GM21619 (cell line): Measurements from ENCODE around the gene FAM174A.

Experiments used
- ATAC-seq: cut with Tn5 transposase; IDR thresholded peaks from one replicate; pipeline ENCODE4 v1.9.1; 2021; ENCODE audit not compliant: unreplicated experiment

The FAM174A gene

GRCh38 chr5:100535060-100536005 is at the start of gene FAM174A:
Gene FAM174A, plus strand, starts transcription at chr5:100535374. Its CDS starts 157 bp downstream, at chr5:100535531.
- ATAC-seq = peak; percentile 96

DNA sequence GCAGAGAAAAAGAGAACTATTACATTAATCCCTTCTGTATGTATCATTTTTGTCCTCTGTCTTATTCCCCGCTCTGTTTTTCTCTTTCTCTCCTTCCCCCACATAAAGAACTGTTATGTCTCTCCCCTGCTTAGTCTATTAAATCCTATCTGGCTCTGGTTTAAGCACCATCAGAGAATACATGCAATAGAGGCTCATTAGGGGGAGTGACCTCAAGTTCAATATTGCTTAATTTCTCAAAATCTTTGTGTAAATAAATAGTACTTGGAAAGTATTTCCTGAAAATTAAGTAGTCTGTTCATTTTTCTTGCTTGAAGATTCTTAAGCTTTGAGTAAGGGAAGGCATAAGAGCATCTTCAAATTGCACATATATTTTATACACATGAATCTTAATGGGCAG is 41.2 kb upstream of the FAM174A start:
- no peak for ATAC-seq

GRCh38 chr5:100496296-100496695 is 38.9 kb upstream of the FAM174A start:
- no peak for ATAC-seq

DNA sequence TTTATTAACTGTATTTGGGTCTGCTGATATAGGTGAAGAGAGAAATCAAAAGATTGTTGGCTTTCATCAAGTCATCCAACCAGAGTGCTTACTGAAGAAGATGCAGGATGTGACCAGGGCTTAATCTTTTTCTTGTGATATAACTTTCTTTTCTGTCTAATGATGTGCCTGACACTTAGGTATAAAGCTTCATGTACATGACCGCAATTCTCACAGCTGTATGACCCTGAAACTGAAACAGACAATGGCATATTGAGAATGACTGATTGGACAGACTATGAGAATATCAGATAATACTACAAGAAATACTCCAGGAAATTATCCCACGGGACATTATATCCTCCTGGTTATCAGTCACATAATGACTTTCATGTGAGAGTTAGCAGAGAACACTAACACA is 32.5 kb upstream of the FAM174A start:
- ATAC-seq = no peak

- no peak for ATAC-seq
Observed at GRCh38 chr5:100505984-100506670, 29.0 kb upstream of the FAM174A start.

- ATAC-seq = no peak
Observed at GRCh38 chr5:100516285-100516684, 18.9 kb upstream of the FAM174A start.

- ATAC-seq = no peak
Observed at GRCh38 chr5:100517301-100517974, 17.7 kb upstream of the FAM174A start.

DNA sequence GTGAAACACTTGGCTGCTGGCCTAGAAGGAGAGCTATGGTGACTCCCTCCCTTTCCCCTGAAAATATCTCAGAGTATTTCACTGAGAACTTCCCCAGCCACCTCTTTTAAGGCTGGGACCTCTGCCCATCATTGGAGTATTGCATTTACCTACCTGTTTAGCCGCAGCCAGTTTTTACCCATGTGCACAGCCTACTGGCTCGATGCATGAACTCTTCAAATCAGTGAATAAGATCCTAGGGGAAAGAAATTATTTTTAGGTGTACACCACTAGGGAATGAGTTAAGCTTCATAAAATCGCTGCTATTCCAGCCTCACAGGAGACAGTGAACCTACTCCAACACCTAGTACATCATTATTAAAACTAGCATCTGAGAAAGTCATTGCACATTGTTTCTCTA is 16.8 kb upstream of the FAM174A start:
- ATAC-seq = no peak

- peak; percentile 73 for ATAC-seq
Observed at GRCh38 chr5:100519075-100519474, 16.1 kb upstream of the FAM174A start.

GRCh38 chr5:100520348-100520747 is 14.8 kb upstream of the FAM174A start:
- no peak for ATAC-seq

DNA sequence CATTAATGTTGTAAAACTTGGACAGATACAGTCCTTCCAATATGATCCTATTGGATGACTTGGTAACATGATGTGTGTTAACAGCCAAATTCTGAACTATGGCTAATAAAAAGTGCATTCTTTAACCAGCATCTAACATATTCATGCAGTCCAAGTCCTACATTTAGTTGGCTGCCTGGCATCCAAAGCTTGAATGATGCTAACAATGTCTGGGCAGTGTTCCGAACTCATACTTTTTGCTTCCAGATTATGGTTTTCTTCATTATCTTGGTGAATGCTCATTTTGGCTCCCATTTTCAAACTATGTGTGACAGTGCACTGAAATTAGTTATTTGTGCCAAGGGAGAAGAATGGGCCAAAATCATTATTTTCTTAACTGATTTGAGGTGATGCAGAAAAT is 2.8 kb downstream of the FAM174A start:
- no peak for ATAC-seq

- ATAC-seq = no peak
Observed at GRCh38 chr5:100539519-100539918, 4.3 kb downstream of the FAM174A start.

DNA sequence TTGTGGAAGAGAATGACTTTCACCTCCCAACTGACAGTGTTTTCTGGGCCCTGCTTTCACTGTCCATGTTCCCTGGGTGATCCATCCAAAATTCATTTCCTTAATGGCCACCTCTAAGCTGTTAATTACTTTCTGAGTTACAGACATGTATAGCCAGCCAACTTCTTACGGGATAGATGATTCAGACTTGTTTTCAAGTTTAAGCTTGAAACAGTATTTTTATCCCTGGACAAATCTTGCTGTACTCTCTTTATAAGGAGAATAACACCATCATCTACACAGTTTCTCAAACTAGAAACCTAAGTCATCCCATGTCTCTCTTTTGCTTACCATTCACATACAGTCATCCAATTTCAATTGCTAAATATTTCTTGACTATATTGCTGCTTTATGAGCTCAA is 6.9 kb downstream of the FAM174A start:
- ATAC-seq = no peak

- no peak for ATAC-seq
Observed at GRCh38 chr5:100546001-100546400, 10.8 kb downstream of the FAM174A start.

DNA sequence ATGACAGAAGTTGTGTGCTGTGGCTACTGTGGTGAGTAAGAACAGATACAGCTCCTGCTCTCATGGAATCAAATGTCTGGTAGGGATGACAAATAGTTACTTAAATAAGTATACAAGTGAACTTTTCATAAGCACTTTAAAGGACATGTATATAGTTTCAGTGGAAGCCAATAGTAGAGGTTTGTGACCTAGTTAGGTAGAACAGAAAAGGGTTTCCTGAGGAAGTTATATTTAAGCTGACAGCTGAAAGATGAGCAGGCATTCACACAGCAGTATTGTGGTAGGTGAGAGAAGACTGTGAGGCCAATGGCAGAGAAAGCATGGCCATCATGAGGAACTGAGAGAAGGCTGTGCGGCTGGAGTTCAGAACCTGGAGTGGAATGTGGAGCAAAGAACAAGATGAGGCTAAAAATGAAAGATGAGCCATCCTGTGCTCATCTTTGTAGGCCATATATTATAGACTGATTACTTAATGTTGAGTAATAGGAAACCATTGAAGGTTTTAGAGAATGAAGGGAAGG is 15.4 kb downstream of the FAM174A start:
- peak; percentile 92 for ATAC-seq

DNA sequence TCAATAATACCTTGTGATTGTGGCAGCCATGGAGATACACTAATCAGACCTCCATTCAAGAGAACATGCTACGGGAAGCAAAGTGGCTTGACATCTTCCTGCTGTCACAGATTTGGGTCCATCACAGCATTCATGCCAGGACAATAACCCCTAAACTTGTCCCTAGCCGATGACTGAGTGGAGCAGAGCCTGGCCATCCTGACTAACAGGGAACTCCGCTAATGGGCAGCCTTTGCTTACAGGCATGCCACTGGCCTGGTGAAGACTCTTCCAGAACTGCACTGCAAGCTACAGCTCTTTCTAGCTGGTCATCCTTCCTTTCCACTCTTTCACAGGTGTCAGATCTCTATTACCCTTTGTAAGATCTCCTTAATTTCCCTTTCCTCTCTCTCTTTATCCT is 16.0 kb downstream of the FAM174A start:
- no peak for ATAC-seq

GRCh38 chr5:100553209-100553608 is 18.0 kb downstream of the FAM174A start:
- no peak for ATAC-seq

DNA sequence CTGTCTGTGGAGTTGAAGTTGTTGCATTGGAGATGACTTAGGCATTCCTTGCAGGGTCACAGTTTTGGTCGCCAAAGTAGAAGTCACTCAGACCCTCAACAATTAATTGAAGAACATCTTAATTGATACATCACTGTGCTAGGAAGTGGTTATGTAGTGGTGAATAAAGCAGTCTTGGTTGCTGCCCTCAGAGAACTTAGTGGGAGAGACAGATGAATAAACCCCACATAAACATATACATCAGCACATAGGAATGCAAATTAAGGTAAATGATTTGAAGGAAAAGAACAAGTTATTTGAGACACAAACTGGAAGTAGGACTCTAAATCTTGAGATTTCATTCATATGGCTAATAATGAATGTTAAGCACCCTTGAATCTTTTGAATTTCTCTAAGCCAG is 25.7 kb downstream of the FAM174A start:
- no peak for ATAC-seq

GRCh38 chr5:100562821-100563220 is 27.6 kb downstream of the FAM174A start:
- ATAC-seq = no peak

DNA sequence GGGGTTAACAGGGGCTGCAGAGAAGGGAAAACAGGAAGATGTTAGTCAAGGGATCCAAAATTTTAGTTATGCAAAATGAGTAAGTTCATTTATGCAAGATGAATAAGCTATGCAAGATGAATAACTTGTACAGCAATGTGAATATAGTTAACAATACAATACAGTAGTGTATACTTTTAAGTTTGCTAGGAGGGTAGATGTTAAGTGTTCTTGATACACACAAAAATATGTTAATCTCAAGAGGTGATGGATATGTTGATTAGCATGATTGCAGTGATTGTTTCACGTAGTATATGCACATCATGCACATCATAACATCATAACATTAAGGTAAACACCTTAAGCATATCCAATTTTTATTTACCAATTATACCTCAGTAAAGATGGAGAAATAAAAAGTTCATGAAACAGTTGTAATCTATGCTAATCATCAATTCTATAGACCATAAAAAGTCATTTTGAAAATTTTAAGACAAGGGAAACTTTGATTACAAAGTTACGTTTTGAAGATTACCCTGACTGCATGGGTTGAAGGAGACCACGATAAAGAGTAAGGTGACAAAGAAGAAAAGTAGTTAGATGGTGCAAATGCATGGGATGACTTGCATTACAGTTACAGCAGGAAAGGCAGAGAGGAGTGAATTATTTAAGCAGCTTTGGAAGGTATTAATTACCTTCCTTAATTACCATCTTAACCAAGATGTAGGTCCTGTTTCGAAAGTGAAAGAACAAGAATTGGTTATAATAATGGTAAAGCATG is 31.4 kb downstream of the FAM174A start:
- no peak for ATAC-seq

DNA sequence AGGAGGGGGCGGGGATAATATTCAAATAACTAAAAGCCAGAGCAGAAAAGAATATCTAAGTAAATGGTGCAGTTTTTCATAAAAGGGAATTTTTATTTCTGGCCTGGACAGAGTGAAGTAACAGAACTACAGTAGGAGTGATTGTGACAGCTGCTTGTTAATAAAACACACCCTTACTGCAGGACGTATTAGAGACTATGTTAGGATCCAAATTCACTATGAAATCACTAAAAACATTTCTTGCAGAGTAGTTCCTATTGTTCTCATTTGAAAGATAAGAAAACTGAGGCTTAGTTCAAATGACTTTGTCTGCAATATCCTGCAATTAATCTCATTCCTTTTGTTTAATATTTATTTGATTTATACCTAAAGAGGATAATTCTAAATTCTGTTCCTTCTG is 39.5 kb downstream of the FAM174A start:
- no peak for ATAC-seq
